B cell (primary cell): ENCODE results near the gene TPSG1. TPM values are rescaled to one million over a fixed set of nuclear protein-coding genes. Genes with fewer than 3 reads are reported as not detected.

Source experiments
- ATAC-seq: fragments of 200-7000 bp; cut with Tn5 transposase; one replicate; pipeline ENCODE4 v1.10.0; 2021; ENCODE audit warnings: low read depth, mild to moderate bottlenecking, moderate number of reproducible peaks, moderate library complexity
- CTCF ChIA-PET: fragments of 350-600 bp; sonication (Branson Sonifier 250); formaldehyde crosslinking; loops from one replicate; lab custom pipeline; 2021; ENCODE audit warnings: antibody characterized with exemption, inconsistent platforms; lab: Charles Lee
- POLR2A ChIA-PET: fragments of 350-600 bp; sonication (Branson Sonifier 250); formaldehyde crosslinking; loops from one replicate; lab custom pipeline; 2021; ENCODE audit warnings: antibody characterized with exemption; lab: Charles Lee
- DNase-seq: peaks from one replicate; pipeline ENCODE4 v3.0.0; 2013
- H2AFZ ChIP-seq: 2 replicates; pipeline ENCODE4 v1.6.1; 2012; ENCODE audit warnings: mild to moderate bottlenecking, low read depth, low read length; ENCODE audit not compliant: insufficient read depth, poor library complexity, severe bottlenecking
- H3K27ac ChIP-seq, 2 donors: 1 replicate in 1 of 2; 2 replicates in 1 of 2; pipeline ENCODE4 v1.5.1; 2012 to 2013; ENCODE audit warnings: low read length in 2 of 2, mild to moderate bottlenecking in 2 of 2, moderate library complexity in 1 of 2
- H3K27me3 ChIP-seq, 4 experiments: fragments of 200-600 bp in 1 of 4; sonication (generic) in 1 of 4; replicated peaks in 1 of 4; 1 replicate in 2 of 4; 2 replicates in 2 of 4; pipeline versions ENCODE4 v1.6.1 to v1.7.0; 2013 to 2016; ENCODE audit warnings: low read length in 3 of 4, mild to moderate bottlenecking in 2 of 4, mixed read lengths in 1 of 4, moderate library complexity in 1 of 4; ENCODE audit not compliant: insufficient read depth in 4 of 4, control insufficient read depth in 3 of 4; ENCODE audit errors: control extremely low read depth in 1 of 4
- H3K36me3 ChIP-seq, 2 experiments: replicated peaks in 1 of 2; 1 replicate in 1 of 2; 2 replicates in 1 of 2; pipeline versions ENCODE4 v1.6.1 to v1.7.1; 2013; ENCODE audit warnings: low read length in 1 of 2; ENCODE audit not compliant: insufficient read depth in 2 of 2, control insufficient read depth in 1 of 2; ENCODE audit errors: control extremely low read depth in 1 of 2, extremely low read depth in 1 of 2
- H3K4me1 ChIP-seq, 2 donors: fragments of 200-600 bp in 1 of 2; sonication (generic) in 1 of 2; 1 replicate in 1 of 2; 2 replicates in 1 of 2; pipeline versions ENCODE4 v1.5.1 to v1.6.1; 2013 to 2017; ENCODE audit warnings: low read length in 2 of 2; ENCODE audit not compliant: control insufficient read depth in 2 of 2, insufficient read depth in 2 of 2
- H3K4me2 ChIP-seq: replicated peaks from 2 replicates; pipeline ENCODE3; 2012; ENCODE audit warnings: mild to moderate bottlenecking, low read depth, low read length; ENCODE audit not compliant: poor library complexity, severe bottlenecking
- H3K4me3 ChIP-seq, 5 experiments: fragments of 200-600 bp in 1 of 5; sonication (generic) in 1 of 5; 1 replicate in 3 of 5; 2 replicates in 2 of 5; pipeline versions ENCODE4 v1.5.1 to v1.7.0; 2011 to 2016; ENCODE audit warnings: low read length in 4 of 5, mild to moderate bottlenecking in 4 of 5, low read depth in 2 of 5, control low read depth in 1 of 5, moderate library complexity in 1 of 5; ENCODE audit not compliant: insufficient read depth in 1 of 5; ENCODE audit errors: control extremely low read depth in 1 of 5, extremely low read depth in 1 of 5
- H3K79me2 ChIP-seq: fragments of 200-600 bp; sonication (generic); one replicate; pipeline ENCODE4 v1.6.0; 2016; ENCODE audit warnings: low read length; ENCODE audit not compliant: control insufficient read depth, insufficient read depth
- H3K9ac ChIP-seq: fragments of 200-600 bp; sonication (generic); 2 replicates; pipeline ENCODE4 v1.6.1; 2017; ENCODE audit warnings: mild to moderate bottlenecking, low read length, moderate library complexity
- H3K9me3 ChIP-seq, 3 donors: one replicate each; pipeline versions ENCODE4 v1.6.1 to v1.7.1; 2013; ENCODE audit warnings: low read length in 2 of 3; ENCODE audit not compliant: control insufficient read depth in 2 of 3, insufficient read depth in 1 of 3; ENCODE audit errors: control extremely low read depth in 1 of 3
- H4K20me1 ChIP-seq: 2 replicates; pipeline ENCODE4 v1.6.0; 2012; ENCODE audit warnings: mild to moderate bottlenecking, low read length; ENCODE audit not compliant: insufficient read depth, control insufficient read depth, poor library complexity, severe bottlenecking
- H3K27ac Mint-ChIP-seq: one replicate; pipeline ENCODE4 v1.8.0; 2021; ENCODE audit warnings: mixed read lengths
- H3K27me3 Mint-ChIP-seq: one replicate; pipeline ENCODE4 v1.8.0; 2021; ENCODE audit warnings: mixed read lengths
- H3K4me1 Mint-ChIP-seq: one replicate; pipeline ENCODE4 v1.8.0; 2021; ENCODE audit warnings: mixed read lengths
- H3K4me3 Mint-ChIP-seq: one replicate; pipeline ENCODE4 v1.8.0; 2021; ENCODE audit warnings: mixed read lengths
- H3K9me3 Mint-ChIP-seq: one replicate; pipeline ENCODE4 v1.8.0; 2022; ENCODE audit warnings: mixed read lengths; ENCODE audit not compliant: insufficient read depth
- EZH2 ChIP-seq: IDR thresholded peaks from 2 replicates; pipeline ENCODE4 v1.6.1; 2012; ENCODE audit warnings: borderline replicate concordance, low read depth, mild to moderate bottlenecking, moderate library complexity, low read length; ENCODE audit not compliant: insufficient read depth, poor library complexity, severe bottlenecking
- WGBS: methylation state at CpG from one replicate; pipeline ENCODE4 v1.1.5; 2013; ENCODE audit warnings: missing lambda C conversion rate; ENCODE audit not compliant: insufficient coverage; 5-methylcytosine and 5-hydroxymethylcytosine counted together
- intact Hi-C: fragments of 100-400 bp; cut with micrococcal nuclease; formaldehyde crosslinking; loops from one replicate; pipeline ENCODE4 v1.10.0; 2022
- polyA plus RNA-seq: library from polyadenylated mRNA; depleted of rRNA; stranded (reverse); fragments of >200 nt; gene quantifications from 2 replicates; pipeline ENCODE4 v1.2.3, GENCODE V29; 2012
- total RNA-seq, 2 donors: library from RNA; stranded (reverse); fragments of 120-200 nt in 1 of 2; gene quantifications; 1 replicate in 1 of 2; 2 replicates in 1 of 2; pipeline versions ENCODE4 v1.2.3 to v1.2.4, GENCODE V29; 2013 to 2022
- TF ChIP-seq, protein P1 (sequence below): fragments of 200-600 bp; IDR thresholded peaks from one replicate; pipeline ENCODE4 v1.8.0; 2022; ENCODE audit warnings: antibody characterized with exemption, mild to moderate bottlenecking

TPSG1 gene
- total and polyA plus RNA-seq, 2 donors (not counting 1 experiment from before 2014, with no cell fraction given): not detected

GRCh38 chr16:1172651-1173050 is 52.4 kb downstream of the TPSG1 start:
- CTCF ChIA-PET: no interaction called here
- WGBS: 91% methylated on average over 12 of the region's 13 CpGs
- POLR2A ChIA-PET: no interaction called here

GRCh38 chr16:1171854-1172428 is 53.1 kb downstream of the TPSG1 start:
- Histone ChIP-seq H3K4me3 (no peak overlapping the region), H3K79me2 (no peaks in the 10 kb centered on the region), H3K27me3 (no peaks in the 10 kb centered on the region), H3K9me3 (no peaks in the 10 kb centered on the region), H4K20me1 (no peaks in the 10 kb centered on the region), H3K4me2 (no peak overlapping the region), H3K4me1 (no peaks in the 10 kb centered on the region), H2AFZ (no peak overlapping the region), H3K27ac (no peak overlapping the region), H3K36me3 (no peaks in the 10 kb centered on the region), H3K9ac (no peak overlapping the region)
- DNase-seq (no peak), ATAC-seq (no peak)
- H3K4me1 Mint-ChIP-seq: no peaks in the 10 kb centered on the region
- WGBS: 84% methylated on average over 36 of the region's 36 CpGs
- no peaks in the 10 kb centered on the region for H3K9me3 Mint-ChIP-seq
- TF ChIP-seq, protein P1, sequence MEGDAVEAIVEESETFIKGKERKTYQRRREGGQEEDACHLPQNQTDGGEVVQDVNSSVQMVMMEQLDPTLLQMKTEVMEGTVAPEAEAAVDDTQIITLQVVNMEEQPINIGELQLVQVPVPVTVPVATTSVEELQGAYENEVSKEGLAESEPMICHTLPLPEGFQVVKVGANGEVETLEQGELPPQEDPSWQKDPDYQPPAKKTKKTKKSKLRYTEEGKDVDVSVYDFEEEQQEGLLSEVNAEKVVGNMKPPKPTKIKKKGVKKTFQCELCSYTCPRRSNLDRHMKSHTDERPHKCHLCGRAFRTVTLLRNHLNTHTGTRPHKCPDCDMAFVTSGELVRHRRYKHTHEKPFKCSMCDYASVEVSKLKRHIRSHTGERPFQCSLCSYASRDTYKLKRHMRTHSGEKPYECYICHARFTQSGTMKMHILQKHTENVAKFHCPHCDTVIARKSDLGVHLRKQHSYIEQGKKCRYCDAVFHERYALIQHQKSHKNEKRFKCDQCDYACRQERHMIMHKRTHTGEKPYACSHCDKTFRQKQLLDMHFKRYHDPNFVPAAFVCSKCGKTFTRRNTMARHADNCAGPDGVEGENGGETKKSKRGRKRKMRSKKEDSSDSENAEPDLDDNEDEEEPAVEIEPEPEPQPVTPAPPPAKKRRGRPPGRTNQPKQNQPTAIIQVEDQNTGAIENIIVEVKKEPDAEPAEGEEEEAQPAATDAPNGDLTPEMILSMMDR: no peak
- no peak for TF ChIP-seq EZH2
- peaks cover 3% of the 10 kb centered on the region for H3K27me3 Mint-ChIP-seq
- POLR2A ChIA-PET: no interaction called here
- CTCF ChIA-PET: no interaction called here
- H3K27ac Mint-ChIP-seq: no peak overlapping the region
- H3K4me3 Mint-ChIP-seq: no peak overlapping the region
- intact Hi-C loops: no loop called here

More at GRCh38 chr16:1172651-1173050, 52.4 kb downstream of the TPSG1 start:
- no peak overlapping the region for H3K27ac Mint-ChIP-seq
- H3K4me3 Mint-ChIP-seq: no peak overlapping the region
- DNase-seq (no peak), ATAC-seq (no peak)
- Histone ChIP-seq H3K9me3 (no peaks in the 10 kb centered on the region), H3K4me2 (no peak overlapping the region), H3K4me1 (no peaks in the 10 kb centered on the region), H3K79me2 (no peaks in the 10 kb centered on the region), H2AFZ (no peak overlapping the region), H4K20me1 (no peaks in the 10 kb centered on the region), H3K27ac (no peak overlapping the region), H3K9ac (no peak overlapping the region), H3K27me3 (no peaks in the 10 kb centered on the region), H3K4me3 (no peak overlapping the region), H3K36me3 (no peaks in the 10 kb centered on the region)
- intact Hi-C loops: no loop called here
- TF ChIP-seq, protein P1: no peak
- no peak for TF ChIP-seq EZH2
- no peaks in the 10 kb centered on the region for H3K9me3 Mint-ChIP-seq
- peaks cover 3% of the 10 kb centered on the region for H3K27me3 Mint-ChIP-seq
- no peaks in the 10 kb centered on the region for H3K4me1 Mint-ChIP-seq

Other genes with a start within 250 kb of the TPSG1 start
- gene SOX8, start 243.5 kb downstream of the TPSG1 start, total RNA-seq: 1.2 TPM in 2 replicates
- gene SOX8, start 243.5 kb downstream of the TPSG1 start, polyA plus RNA-seq: 0.03 and 0.07 TPM in 2 replicates
- gene SSTR5, start 152.5 kb downstream of the TPSG1 start, total RNA-seq: not detected in 2 replicates
- gene SSTR5, start 152.5 kb downstream of the TPSG1 start, polyA plus RNA-seq: not detected in 2 replicates
- not detected in 2 replicates for gene C1QTNF8, start 129.0 kb downstream of the TPSG1 start, total RNA-seq
- gene C1QTNF8, start 129.0 kb downstream of the TPSG1 start, polyA plus RNA-seq: not detected in 2 replicates
- gene CACNA1H, start 72.2 kb downstream of the TPSG1 start, total RNA-seq: 0.05 and 0.07 TPM in 2 replicates
- gene CACNA1H, start 72.2 kb downstream of the TPSG1 start, polyA plus RNA-seq: 0.10 and 0.13 TPM in 2 replicates
- not detected in 2 replicates for gene TPSB2, start 4.9 kb upstream of the TPSG1 start, total RNA-seq
- not detected in 2 replicates for gene TPSB2, start 4.9 kb upstream of the TPSG1 start, polyA plus RNA-seq
- not detected in 2 replicates for gene TPSAB1, start 15.4 kb upstream of the TPSG1 start, total RNA-seq
- not detected in 2 replicates for gene TPSAB1, start 15.4 kb upstream of the TPSG1 start, polyA plus RNA-seq
- not detected in 2 replicates for gene TPSD1, start 30.8 kb upstream of the TPSG1 start, total RNA-seq
- gene TPSD1, start 30.8 kb upstream of the TPSG1 start, polyA plus RNA-seq: not detected in 2 replicates
- gene UBE2I, start 84.4 kb upstream of the TPSG1 start, total RNA-seq: 253 and 265 TPM in 2 replicates
- gene UBE2I, start 84.4 kb upstream of the TPSG1 start, polyA plus RNA-seq: 152 and 219 TPM in 2 replicates
- gene BAIAP3, start 108.4 kb upstream of the TPSG1 start, total RNA-seq: 130 TPM in 2 replicates
- gene BAIAP3, start 108.4 kb upstream of the TPSG1 start, polyA plus RNA-seq: 67.1 and 119 TPM in 2 replicates
- 42.3 and 43.7 TPM in 2 replicates for gene TSR3, start 126.6 kb upstream of the TPSG1 start, total RNA-seq
- 31.8 and 35.7 TPM in 2 replicates for gene TSR3, start 126.6 kb upstream of the TPSG1 start, polyA plus RNA-seq
- gene GNPTG, start 126.7 kb upstream of the TPSG1 start, total RNA-seq: 69.1 and 76.0 TPM in 2 replicates
- 96.4 and 109 TPM in 2 replicates for gene GNPTG, start 126.7 kb upstream of the TPSG1 start, polyA plus RNA-seq
- 178 and 189 TPM in 2 replicates for gene UNKL, start 189.4 kb upstream of the TPSG1 start, total RNA-seq
- gene UNKL, start 189.4 kb upstream of the TPSG1 start, polyA plus RNA-seq: 53.9 and 62.7 TPM in 2 replicates
- 11.7 and 13.2 TPM in 2 replicates for gene UQCC4, start 195.5 kb upstream of the TPSG1 start, total RNA-seq
- gene UQCC4, start 195.5 kb upstream of the TPSG1 start, polyA plus RNA-seq: 27.6 and 31.0 TPM in 2 replicates
- gene PERCC1, start 205.8 kb upstream of the TPSG1 start, total RNA-seq: 0.34 and 0.64 TPM in 2 replicates
- 0.46 and 0.84 TPM in 2 replicates for gene PERCC1, start 205.8 kb upstream of the TPSG1 start, polyA plus RNA-seq
- gene CCDC154, start 219.3 kb upstream of the TPSG1 start, total RNA-seq: 12.4 and 16.6 TPM in 2 replicates
- 14.6 and 22.9 TPM in 2 replicates for gene CCDC154, start 219.3 kb upstream of the TPSG1 start, polyA plus RNA-seq
- 274 and 286 TPM in 2 replicates for gene CLCN7, start 249.8 kb upstream of the TPSG1 start, total RNA-seq
- gene CLCN7, start 249.8 kb upstream of the TPSG1 start, polyA plus RNA-seq: 215 and 280 TPM in 2 replicates